ENCODE measurements around the gene SH2D3C.

SH2D3C gene

DNA sequence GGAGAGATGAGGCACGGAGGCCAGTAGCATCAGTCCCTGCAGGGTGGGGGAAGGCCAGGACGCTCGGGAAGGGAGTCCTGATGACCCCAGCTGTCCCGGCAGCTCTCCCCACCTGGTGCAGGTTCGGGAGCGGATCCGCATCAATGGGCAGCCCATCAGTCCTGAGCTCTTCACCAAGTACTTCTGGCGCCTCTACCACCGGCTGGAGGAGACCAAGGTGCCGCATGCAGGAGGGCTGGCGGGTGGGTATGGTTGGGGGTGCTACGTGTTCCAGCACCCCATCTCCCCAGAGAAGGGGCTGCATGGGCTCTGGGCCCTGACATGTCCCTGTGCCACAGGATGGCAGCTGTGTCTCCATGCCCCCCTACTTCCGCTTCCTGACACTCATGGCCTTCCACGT, 28.4 kb upstream of the SH2D3C start:
- no peak for DNase-seq (ENCODE audit: low read depth)

- no peak for DNase-seq (ENCODE audit: low read depth)
Measured at GRCh38 chr9:127805620-127806019, 27.2 kb upstream of the SH2D3C start.

GRCh38 chr9:127803507-127804352, 25.3 kb upstream of the SH2D3C start:
- DNase-seq (ENCODE audit: low read depth), result no peak

GRCh38 chr9:127802576-127803443, 24.3 kb upstream of the SH2D3C start, which contains the start of gene FPGS:
FPGS (plus strand) TSS chr9:127802882; CDS start chr9:127802925, 43 bp downstream.
- DNase-seq (ENCODE audit: low read depth), result peak; percentile 75

GRCh38 chr9:127801955-127802575, 23.6 kb upstream of the SH2D3C start:
- no peak for DNase-seq (ENCODE audit: low read depth)

DNA sequence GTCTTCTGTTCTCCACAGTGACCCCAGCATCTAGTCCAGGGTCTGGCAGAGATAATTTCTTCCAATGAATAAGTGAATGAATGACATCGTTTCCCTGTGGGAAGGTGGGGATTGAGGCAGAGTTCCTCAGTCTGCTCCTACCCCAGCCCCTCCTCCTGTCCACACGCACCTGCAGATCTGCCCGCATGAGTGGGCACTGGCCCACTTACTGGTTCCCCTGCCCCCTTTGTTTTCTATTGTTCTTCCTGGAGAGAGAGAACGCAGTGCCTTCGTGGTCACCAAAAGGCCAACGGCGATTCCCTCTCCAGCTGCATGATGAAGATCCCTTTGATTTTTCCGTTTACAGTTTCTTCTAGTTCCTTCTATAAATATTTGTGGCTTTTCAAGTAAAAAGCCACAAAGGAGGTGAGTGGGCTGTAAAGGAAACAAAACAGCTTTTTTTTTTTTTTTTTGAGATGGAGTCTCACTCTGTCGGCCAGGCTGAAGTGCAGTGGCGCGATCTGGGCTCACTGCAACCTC, 18.4 kb upstream of the SH2D3C start:
- no peak for DNase-seq (ENCODE audit: low read depth)

DNA sequence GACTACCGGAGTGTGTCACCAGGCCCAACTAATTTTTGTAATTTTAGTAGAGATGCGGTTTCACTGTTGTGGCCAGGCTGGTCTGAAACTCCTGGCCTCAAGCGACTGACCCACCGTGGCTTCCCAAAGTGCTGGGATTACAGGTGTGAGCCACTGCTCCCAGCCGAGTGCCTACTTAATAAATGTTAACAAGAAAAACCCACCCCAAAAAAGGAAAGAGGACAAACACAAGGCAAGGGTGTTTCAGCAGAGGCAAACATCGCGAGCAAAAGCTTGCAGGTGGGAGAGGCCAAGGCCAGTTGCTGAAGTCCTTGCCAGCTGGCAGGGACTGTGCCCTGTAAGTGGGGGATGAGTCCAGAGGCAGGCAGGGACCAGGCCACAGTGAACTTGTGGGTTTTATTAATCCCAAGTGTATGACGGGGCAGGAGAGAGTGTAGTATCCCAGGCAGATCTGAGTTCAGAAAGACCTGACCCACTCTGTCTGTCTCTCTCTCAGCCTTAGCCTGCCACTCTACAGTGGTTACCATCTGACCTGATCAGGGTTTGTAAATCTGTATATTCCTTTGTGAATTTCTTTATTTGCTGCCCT, 17.9 kb upstream of the SH2D3C start:
- no peak for DNase-seq (ENCODE audit: low read depth)

DNA sequence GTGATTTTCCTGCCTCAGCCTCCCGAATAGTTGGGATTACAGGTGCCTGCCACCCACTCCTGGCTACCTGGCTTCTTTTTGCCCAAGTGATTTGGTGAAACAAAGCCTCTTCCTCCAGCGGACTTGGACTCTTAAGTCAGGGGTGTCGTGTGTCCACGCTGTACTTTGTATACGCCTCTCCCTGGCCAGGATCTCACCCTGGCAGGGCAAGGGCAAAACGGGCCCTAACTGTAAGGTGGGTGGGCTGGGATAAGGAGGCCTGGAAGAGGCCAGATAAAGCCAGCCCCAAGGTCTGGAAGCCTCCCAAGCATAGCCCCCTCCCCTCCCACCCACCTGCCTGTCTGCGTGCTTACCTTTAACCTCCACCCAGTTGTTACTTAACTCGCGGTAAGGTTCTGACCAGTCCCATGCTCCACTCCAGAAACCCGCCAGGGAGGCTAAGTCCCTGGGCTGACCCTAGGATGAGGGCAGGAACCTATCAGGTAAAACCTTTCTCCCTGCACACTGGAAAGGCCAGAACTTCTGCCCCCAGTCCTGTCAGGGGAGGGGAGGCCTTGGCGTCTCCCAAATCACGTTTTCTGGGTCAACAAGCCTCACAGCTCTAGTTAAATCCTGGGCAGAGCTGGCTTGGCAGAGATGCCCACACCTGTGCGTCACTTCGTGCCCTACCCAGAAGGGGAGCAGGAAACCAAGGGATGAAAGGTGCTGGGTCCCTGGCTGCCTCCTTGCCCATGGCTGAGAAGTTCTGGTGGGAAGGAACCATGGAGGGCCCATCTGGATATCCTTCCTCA, 15.7 kb upstream of the SH2D3C start:
- DNase-seq (ENCODE audit: low read depth), result no peak

- no peak for DNase-seq (ENCODE audit: low read depth)
Measured at GRCh38 chr9:127793093-127793708, 14.7 kb upstream of the SH2D3C start.

- DNase-seq (ENCODE audit: low read depth), result no peak
Measured at GRCh38 chr9:127792417-127793031, 14.1 kb upstream of the SH2D3C start.

DNA sequence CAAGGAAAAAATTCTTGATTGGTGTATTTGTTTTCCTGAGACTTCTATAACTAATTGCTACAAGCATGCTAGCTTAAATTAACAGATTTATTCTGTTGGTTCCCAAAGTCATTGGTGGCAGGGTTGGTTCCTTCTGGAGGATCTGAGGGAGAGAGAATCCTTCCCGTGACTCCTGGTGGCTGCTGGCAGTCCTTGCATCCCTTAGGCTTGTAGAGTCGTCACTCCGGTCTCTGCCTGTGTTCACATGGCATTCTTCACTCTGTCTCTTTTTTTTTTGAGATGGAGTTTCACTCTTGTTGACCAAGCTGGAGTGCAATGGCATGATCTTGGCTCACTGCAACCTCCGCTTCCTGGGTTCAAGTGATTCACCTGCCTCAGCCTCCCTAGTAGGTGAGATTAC, 12.6 kb upstream of the SH2D3C start:
- DNase-seq (ENCODE audit: low read depth), result no peak

DNA sequence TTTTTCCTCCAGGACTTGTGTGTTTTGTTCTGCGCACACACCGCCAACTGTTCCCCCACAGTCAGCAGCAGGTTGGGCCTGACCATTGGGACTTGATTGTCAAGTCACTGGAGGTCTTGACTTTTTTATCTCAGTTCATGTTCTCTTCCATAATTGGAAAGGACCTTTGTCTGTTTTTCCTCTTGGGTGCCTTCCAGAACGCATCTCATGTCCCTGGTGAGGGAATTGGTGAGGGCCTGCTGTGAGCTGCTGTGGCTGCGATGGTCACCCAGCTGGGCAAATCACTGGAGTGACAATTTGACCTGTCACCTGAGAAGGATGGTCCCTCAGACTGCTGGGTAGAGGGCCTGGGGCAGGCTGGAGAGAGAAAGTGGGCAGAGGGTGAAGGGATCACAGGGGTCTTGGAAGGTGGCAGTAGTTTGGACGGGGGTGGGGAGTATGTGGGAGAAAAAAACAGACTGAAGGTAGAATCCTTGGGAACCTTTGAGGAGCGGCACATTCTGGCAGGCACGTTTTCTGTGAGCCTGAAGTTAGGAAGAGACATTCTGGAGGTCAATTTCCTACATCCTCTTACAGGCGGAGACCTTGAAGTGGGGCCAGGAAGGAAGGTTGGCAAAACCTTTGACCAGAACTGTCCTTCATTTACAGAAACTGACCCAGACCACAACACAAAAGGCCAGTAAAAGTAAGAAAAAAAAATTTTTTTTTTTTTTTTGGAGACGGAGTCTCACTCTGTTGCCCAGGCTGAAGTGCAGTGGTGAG, 11.8 kb upstream of the SH2D3C start:
- no peak for DNase-seq (ENCODE audit: low read depth)

DNA sequence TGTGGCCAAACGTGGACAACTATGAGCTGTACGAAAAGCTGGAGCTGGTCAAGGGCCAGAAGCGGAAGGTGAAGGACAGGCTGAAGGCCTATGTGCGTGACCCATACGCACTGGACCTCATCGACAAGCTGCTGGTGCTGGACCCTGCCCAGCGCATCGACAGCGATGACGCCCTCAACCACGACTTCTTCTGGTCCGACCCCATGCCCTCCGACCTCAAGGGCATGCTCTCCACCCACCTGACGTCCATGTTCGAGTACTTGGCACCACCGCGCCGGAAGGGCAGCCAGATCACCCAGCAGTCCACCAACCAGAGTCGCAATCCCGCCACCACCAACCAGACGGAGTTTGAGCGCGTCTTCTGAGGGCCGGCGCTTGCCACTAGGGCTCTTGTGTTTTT, 10.7 kb upstream of the SH2D3C start:
- DNase-seq (ENCODE audit: low read depth), result no peak

DNA sequence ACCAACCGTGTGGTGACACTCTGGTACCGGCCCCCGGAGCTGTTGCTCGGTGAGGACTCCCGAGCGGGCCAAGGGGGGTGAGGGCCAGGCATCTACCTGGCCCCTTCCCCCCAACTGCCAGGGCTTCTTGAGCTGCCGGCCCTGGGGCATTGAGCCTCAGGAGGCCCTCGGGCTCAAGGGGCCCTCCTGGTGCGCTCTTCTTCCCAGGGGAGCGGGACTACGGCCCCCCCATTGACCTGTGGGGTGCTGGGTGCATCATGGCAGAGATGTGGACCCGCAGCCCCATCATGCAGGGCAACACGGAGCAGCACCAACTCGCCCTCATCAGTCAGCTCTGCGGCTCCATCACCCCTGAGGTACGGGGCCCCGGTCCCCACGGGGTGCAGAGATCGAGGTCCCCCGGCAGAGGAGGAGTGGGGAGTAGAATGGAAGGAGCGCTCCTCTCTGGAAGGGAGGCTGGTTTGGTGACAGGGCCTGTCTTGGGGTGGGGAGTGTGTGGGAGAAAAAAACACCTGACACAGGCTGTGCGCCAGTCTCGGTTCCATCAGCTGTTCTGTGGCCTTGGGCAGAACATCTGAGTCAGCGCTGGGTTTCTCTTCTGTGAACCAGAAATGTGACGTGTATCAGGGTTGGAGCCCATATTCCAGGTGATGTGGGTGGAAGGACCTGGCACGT, 10.0 kb upstream of the SH2D3C start:
- no peak for DNase-seq (ENCODE audit: low read depth)

- DNase-seq (ENCODE audit: low read depth), result no peak
Measured at GRCh38 chr9:127786773-127787104, 8.3 kb upstream of the SH2D3C start.

GRCh38 chr9:127785933-127786772, 7.7 kb upstream of the SH2D3C start, which contains the start of gene CDK9:
CDK9 (plus strand) TSS chr9:127786034; CDS start chr9:127786149, 115 bp downstream.
- DNase-seq (ENCODE audit: low read depth), result peak; percentile 72

- peak; percentile 54 for DNase-seq (ENCODE audit: low read depth)
Measured at GRCh38 chr9:127785023-127785932, 6.8 kb upstream of the SH2D3C start.
